DMS53 treated with DMSO at 0.1 percent for 48 hours (cell line): ENCODE results near the gene IKZF1.
A peak's percentile ranks its signal among the peaks of the same experiment; 100 is the strongest.

Source experiments
- DNase-seq: peaks from one replicate; lab custom pipeline; 2025; ENCODE audit not compliant: unreplicated experiment; lab: John Stamatoyannopoulos, UW

IKZF1 gene

DNA sequence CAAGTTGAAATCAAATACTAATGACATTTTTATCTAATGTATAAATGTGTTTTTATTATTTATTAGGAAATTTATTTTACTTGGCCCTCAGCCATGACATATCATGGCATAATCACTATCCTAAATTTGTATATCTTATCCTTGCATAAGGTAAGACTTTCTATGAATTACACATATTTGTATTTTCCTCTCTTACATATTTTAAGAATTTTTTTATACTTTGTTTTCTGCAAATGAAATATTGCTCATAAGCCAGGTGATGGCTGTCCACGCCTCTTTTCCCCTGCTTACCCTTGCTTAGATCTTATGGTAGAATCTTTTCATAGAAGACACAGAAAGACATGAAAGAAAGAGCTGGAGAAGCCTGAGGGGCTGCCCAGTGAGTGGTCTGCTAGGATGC is 48.2 kb downstream of the IKZF1 start:
- DNase-seq, result no peak

DNA sequence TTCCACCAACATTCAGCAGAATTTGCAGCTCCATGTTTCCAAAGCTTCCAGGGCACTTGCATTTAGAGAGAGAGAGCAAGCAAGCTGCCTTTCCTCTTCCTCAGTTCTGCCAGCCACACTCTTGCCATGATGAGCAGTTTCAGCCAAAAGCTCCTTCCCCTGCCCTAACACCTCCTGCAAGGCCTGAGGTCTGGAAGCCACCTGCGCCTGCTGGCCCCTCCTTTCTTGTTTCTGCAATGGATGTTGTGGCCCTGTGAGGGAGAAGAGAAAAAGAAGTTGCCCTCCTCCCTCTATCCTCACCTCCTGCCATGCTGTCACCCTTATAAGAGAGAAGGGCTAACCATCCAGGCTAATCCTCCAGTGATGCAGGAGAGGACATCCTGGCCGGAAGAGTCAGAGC is 48.7 kb downstream of the IKZF1 start:
- DNase-seq, result no peak

DNA sequence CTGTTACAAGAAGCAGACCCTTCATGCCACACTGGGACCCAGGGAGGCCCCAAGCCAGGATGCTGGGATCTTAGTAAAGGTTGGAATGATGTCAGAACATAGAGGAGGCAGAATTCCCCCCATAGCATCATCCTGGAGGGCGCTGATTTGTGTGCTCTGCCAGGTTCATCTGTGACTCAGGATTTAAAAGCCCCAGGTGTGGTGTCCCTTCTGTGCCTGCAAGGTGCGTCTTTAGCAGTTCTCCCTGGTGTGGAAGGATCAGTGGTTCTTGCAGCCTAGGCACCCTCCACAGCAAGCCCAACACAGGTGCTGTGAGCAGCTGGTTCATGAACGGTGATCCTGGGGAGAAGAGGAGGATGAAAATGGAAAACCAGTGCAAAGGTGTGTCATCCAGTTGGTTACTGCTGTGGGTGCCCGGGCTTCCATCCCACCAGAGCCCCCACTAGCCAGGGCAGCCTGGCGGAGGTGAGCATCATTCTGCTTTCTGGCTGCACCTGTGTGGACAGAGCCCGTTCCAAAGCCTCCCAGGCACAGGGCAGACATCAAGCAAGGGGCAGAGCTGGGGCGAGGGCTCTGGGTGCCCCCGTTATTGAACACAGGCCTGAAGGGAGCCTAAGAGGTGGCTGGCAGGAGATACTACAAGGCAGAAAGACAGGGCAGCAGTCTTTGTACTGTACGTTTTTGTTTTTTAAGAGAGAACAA is 49.5 kb downstream of the IKZF1 start:
- DNase-seq, result no peak

- DNase-seq, result no peak
These were observed 51.3 kb downstream of the IKZF1 start for GRCh38 chr7:50355817-50356178.

- DNase-seq, result no peak
These were observed 51.9 kb downstream of the IKZF1 start for GRCh38 chr7:50356212-50356944.

DNA sequence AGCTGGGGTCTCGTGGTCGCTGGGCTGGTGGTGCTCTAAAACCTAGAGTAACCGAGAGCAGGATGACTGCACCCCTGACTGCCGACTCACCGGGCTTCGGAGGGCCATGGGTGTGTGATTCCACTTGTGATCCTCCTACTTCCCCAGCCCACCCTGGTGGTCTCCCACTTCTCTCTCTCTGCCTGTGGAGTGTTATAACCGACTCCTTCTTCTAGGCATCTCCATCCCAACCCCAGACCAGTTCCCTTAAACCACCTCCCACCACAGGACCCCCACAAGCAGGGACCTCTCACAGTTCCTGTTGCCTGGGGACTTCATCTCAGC is 52.4 kb downstream of the IKZF1 start:
- no peak for DNase-seq

DNA sequence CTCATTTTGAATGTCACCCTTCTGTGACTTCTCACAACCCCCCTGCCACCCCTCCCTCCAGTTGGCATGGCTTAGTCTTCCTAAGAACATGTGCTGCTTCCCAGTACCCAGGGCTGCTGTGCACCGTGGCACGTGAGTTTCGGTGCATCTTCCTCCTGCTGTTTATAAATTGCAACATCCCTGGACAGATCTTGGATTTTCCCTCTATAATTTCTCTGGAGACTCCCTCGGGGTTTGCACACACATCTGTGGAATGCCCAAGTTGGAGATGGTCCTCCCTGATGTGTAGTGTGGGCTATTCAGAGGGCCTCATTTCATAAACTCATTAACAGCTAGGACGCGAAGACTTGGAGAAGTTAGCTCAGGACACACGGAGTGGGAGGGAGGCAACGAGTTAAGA is 52.9 kb downstream of the IKZF1 start:
- no peak for DNase-seq

DNA sequence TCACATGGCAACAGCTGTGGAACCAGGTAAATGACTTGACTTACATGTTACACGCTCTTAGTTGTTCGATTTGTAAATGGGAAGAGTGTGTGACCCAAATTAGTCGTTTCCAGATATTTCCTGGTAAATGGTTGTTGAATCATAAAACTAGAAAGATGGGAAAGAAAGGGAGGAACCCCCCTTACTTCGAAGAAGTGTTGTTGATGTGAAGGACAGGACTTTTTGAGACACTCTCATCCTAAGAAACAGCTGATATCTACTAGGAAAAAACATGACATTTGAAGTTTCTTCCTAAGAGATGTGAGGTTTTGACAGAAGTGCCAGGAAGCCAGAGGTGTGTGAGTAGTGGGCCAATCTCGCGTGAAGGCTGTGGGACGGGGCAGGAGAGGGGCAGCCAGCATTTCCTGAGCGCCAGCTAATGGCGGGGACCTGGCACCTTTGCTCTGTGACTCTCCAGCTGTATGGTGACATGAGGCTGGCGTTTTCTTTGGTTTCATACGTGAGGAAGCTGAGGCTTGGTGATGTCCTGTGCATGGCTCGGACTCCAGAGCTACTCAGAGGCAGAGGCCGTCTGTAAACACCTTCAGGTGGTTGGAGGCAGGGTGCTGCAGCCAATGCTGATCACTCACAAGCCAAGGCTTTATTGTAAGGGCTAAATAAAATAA is 53.7 kb downstream of the IKZF1 start:
- no peak for DNase-seq

- no peak for DNase-seq
These were observed 54.3 kb downstream of the IKZF1 start for GRCh38 chr7:50358779-50359178.

DNA sequence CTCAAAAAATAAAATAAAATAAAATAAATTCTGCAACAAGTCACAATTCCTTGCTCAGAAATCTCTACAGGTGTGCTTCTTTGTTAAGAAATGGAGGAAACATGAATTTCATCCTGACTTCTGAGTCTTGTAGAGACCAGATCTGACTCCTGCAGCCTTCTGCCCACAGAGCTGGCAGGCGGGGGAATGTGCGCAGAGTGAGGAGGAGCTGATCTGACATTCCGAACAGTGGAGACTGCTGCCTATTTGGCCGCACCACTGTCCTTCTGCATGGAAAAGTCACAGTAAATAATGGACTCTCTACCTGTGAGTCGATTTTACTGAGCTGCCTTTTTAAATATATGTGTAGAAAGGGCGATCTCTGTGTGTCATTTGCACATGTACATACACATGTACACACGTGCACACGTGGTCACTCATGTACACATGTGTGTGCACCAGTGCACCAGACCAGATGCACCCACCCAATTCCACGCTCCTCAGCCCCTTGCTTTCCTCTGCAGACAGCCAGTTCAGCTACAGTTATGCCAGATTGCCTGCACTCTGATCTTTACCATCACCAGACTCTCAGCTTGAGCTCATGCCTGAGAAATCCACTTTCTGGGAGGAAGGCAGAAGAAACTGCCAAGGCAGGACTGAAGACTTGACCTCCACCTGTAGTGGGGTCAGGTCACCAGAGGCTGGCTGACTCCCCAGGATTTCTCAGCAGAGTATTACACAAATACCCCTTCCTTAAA is 54.9 kb downstream of the IKZF1 start:
- DNase-seq, result no peak

GRCh38 chr7:50359995-50360925 is 55.7 kb downstream of the IKZF1 start:
- DNase-seq, result no peak

- DNase-seq, result no peak
These were observed 57.6 kb downstream of the IKZF1 start for GRCh38 chr7:50362142-50362541.

DNA sequence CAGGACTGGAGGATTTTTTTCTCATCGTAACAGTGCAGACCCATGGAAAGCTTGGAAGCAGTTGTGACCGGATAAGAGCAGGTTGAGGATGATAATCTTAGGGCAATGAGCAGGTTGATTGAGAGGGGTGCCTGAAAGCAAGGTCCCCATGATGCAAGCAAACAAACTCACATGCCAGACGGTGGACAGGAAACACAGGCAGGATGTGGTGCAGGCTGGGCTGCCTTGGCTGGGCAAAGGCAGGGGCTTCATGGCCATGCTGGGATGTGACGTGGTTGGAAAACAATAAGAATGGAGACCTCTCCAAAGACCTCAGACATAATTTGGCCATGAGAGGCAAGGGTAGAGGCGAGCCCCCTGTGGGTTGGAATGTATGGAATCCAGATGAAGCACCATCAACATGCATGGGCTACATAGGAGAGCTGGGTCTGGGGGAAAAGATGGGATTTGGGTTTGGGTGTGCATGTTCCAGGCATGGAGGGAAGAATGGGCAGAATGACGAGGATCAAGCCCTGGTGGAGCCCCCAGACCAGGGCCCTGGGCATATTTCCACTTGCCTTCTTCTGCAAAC is 58.3 kb downstream of the IKZF1 start:
- DNase-seq, result no peak

GRCh38 chr7:50363327-50364060 is 59.0 kb downstream of the IKZF1 start:
- no peak for DNase-seq

DNA sequence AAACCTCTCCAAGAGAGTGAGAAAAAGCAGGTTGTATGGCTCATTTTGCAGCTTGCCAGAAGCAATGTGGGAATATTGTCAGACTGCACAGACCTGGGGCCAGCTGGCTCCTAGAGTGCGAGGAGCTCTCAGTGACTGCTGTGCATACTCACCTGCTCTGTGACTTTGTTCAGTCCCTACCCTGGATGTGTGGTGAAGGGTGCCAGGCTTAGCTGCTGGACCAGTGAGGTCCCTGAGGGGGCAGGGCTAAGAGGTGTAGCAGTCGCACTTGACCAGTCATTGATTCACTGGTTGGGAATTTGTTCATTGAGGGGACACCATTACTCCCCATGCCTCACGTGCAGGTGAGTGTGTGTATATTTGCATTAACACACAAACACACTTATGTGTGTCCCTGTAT is 60.1 kb downstream of the IKZF1 start:
- DNase-seq, result peak; percentile 20

GRCh38 chr7:50366311-50366710 is 61.8 kb downstream of the IKZF1 start:
- no peak for DNase-seq

DNA sequence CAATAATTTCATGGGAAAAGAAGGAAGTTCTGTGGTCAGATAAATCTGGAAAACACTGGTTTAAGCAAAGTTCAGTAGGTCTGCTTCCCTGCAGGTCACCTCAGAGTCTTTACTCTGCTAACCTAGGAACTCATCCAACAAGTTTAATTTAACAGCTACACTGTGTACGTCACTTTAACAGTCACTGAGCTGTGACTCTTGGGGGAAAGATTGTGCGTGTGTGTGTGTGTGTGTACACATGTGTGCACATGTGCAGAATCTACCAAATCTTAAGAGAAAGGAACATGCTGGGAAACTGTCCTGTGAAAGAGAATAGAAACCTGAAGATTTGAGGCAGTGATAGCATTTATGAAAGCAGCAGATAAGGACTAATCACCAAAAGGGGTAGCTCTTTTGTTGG is 62.6 kb downstream of the IKZF1 start:
- no peak for DNase-seq

GRCh38 chr7:50367570-50367969 is 63.1 kb downstream of the IKZF1 start:
- DNase-seq, result no peak

- DNase-seq, result no peak
These were observed 63.9 kb downstream of the IKZF1 start for GRCh38 chr7:50368366-50368765.
